Peyer's patch (tissue), 4 donors: Measurements from ENCODE around the gene NTN4. TPM values are rescaled to one million over a fixed set of nuclear protein-coding genes. Genes with fewer than 3 reads are reported as not detected.

Experiments
- DNase-seq, 3 donors: peaks; one replicate each; pipeline ENCODE4 v3.0.0-alpha.2; 2017 to 2019
- H3K27ac ChIP-seq, 4 donors: fragments of 200-600 bp; sonication (generic); one replicate each; pipeline ENCODE4 v1.5.1; 2016 to 2019
- H3K27me3 ChIP-seq, 2 donors: fragments of 200-600 bp; sonication (generic); one replicate each; pipeline ENCODE4 v1.5.1; 2019
- H3K36me3 ChIP-seq, 3 donors: fragments of 200-600 bp; sonication (generic); one replicate each; pipeline ENCODE4 v1.5.1; 2016 to 2019
- H3K4me1 ChIP-seq, 4 donors: fragments of 200-600 bp; sonication (generic); one replicate each; pipeline ENCODE4 v1.5.1; 2016 to 2019
- H3K4me3 ChIP-seq, 4 donors: fragments of 200-600 bp; sonication (generic); 1 replicate in 3 of 4; 2 replicates in 1 of 4; pipeline ENCODE4 v1.5.1; 2016 to 2019; ENCODE audit warnings: mild to moderate bottlenecking in 1 of 4
- H3K9me3 ChIP-seq, 4 donors: fragments of 200-600 bp; sonication (generic); one replicate each; pipeline ENCODE4 v1.5.1; 2016 to 2019; ENCODE audit warnings: mild to moderate bottlenecking in 1 of 4
- POLR2A ChIP-seq, 2 donors: fragments of 450-650 bp; IDR thresholded peaks; one replicate each; pipeline ENCODE4 v1.5.1; 2017; ENCODE audit warnings: antibody characterized with exemption in 2 of 2, mild to moderate bottlenecking in 2 of 2, moderate library complexity in 2 of 2
- small RNA-seq, 2 donors: library from RNA; depleted of rRNA; stranded (forward); fragments of <200 nt; gene quantifications; one replicate each; pipeline ENCODE3, GENCODE V24; 2016
- total RNA-seq, 4 donors: library from RNA; depleted of rRNA; stranded (reverse); fragments of >200 nt; gene quantifications; one replicate each; pipeline ENCODE4 v1.1.0, GENCODE V29; 2016
- TF ChIP-seq, protein P1 (sequence below), 6 experiments: fragments of 450-650 bp in 4 of 6; fragments of 200-600 bp in 2 of 6; sonication (generic) in 1 of 6; IDR thresholded peaks; one replicate each; pipeline ENCODE4 v1.5.1; 2017 to 2019; ENCODE audit warnings: antibody characterized with exemption in 6 of 6, mild to moderate bottlenecking in 3 of 6, moderate library complexity in 1 of 6

NTN4 gene
- total RNA-seq, 4 donors from 2014 or later, result 12.3 to 20.6 (median 16.6) TPM

DNA sequence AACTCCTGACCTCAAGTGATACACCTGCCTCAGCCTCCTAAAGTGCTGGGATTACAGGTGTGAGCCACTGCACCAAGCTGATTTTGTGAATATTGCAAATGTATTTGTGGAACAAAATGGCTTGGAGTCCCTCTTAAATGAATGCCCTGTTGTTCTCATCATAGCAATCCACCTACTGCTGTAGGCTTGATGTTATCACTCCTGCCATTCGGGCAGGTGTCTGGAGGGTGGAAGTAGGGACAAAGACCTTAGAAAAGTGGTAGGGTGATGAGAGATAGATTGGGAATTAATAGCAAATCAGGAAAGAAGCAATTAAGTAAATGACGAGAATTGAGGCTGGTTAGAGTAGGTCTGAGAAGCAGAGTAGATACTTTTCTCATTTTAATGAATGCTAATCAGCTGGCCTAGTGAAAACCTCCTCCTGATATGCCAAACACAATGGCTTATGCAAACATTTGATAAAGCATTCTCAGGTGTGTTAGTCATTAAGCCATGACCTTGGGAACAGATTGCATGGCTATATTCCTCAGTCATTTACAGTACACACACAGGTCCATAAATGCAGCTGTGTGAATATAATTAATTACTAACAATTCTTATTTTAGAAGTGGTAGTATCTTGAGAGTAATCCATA is 178.8 kb downstream of the NTN4 start:
- H3K27me3 ChIP-seq, result no peaks in the 10 kb centered on the region
- no peaks in the 10 kb centered on the region for H3K9me3 ChIP-seq
- peak overlapping the region in 1 of 4 donors; percentile 45 for H3K27ac ChIP-seq

DNA sequence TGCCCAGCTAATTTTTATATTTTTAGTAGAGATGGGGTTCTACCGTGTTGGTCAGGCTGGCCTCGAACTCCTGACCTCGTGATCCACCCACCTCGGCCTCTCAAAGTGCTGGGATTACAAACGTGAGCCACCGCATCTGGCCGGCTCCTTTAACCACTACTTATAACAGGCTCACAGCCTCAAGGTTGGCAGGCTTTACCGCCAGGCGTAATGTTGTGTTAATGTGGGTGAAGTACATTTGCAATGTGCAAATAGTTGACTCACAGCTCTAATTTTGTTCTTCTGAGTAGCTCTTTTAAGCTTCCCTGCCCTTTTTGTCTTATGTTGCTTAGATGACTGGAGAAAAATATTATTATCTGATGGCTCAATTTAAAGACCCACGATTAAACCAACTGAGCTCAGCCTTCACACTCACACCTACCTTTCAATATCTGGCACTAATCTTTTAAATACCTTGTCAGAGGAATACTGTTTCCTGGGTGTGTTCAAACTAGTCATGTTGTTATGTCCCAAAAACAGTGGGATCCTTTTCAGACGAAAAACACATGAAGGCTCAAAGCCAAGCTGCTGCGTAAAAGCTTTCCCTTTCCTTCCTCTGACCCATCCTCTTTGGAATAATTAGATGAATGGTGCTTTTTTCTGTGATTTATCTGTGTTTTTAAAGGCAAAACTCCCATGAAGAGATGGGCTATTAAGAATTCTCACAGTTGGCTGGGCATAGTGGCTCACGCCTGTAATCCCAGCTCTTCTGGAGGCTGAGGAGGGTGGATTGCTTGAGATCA is 182.1 kb downstream of the NTN4 start:
- TF ChIP-seq POLR2A (IDR thresholded peaks at IDR 0.05), result no peak
- TF ChIP-seq, protein P1, sequence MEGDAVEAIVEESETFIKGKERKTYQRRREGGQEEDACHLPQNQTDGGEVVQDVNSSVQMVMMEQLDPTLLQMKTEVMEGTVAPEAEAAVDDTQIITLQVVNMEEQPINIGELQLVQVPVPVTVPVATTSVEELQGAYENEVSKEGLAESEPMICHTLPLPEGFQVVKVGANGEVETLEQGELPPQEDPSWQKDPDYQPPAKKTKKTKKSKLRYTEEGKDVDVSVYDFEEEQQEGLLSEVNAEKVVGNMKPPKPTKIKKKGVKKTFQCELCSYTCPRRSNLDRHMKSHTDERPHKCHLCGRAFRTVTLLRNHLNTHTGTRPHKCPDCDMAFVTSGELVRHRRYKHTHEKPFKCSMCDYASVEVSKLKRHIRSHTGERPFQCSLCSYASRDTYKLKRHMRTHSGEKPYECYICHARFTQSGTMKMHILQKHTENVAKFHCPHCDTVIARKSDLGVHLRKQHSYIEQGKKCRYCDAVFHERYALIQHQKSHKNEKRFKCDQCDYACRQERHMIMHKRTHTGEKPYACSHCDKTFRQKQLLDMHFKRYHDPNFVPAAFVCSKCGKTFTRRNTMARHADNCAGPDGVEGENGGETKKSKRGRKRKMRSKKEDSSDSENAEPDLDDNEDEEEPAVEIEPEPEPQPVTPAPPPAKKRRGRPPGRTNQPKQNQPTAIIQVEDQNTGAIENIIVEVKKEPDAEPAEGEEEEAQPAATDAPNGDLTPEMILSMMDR (IDR thresholded peaks at IDR 0.05), result no peak
- Histone ChIP-seq H3K4me1 (no peaks in the 10 kb centered on the region), H3K27ac (peak overlapping the region in 1 of 4 donors; percentile 35), H3K27me3 (no peaks in the 10 kb centered on the region), H3K9me3 (no peaks in the 10 kb centered on the region), H3K4me3 (no peak overlapping the region), H3K36me3 (no peaks in the 10 kb centered on the region)
- peak in 1 of 3 donors; percentile 51 for DNase-seq

More for the DNA sequence above, 178.8 kb downstream of the NTN4 start:
- H3K36me3 ChIP-seq, result no peaks in the 10 kb centered on the region
- DNase-seq, result no peak
- H3K4me3 ChIP-seq, result no peak overlapping the region
- TF ChIP-seq, protein P1 (IDR thresholded peaks at IDR 0.05), result no peak
- no peak for TF ChIP-seq POLR2A (IDR thresholded peaks at IDR 0.05)
- H3K4me1 ChIP-seq, result no peaks in the 10 kb centered on the region

Small RNAs within 50 kb of the gene (small RNA-seq; reads per million reads assigned to genes)
- gene RF00019 (0 reads per million in 2 donors), gene RNU6-247P (0 reads per million in 2 donors)

Other genes starting within 250 kb of the NTN4 start
- gene USP44, start 239.3 kb downstream of the NTN4 start, total RNA-seq, result 1 to 10 TPM in 2 of 4 donors, not detected in 2; 1.2 to 2.9 TPM
- 10 to 100 TPM in 1 of 4 donors, 1 to 10 TPM in 3; 2.8 to 11.6 (median 4.5) TPM for gene SNRPF, start 68.2 kb upstream of the NTN4 start, total RNA-seq
- not detected for gene CCDC38, start 151.8 kb upstream of the NTN4 start, total RNA-seq
- 1 to 10 TPM in 3 of 4 donors, not detected in 1; 1.7 to 3.5 (median 2.5) TPM for gene AMDHD1, start 152.6 kb upstream of the NTN4 start, total RNA-seq
- 1 to 10 TPM in 3 of 4 donors, not detected in 1; 4.0 to 8.1 (median 4.3) TPM for gene HAL, start 205.6 kb upstream of the NTN4 start, total RNA-seq
- gene LTA4H, start 244.8 kb upstream of the NTN4 start, total RNA-seq, result 10 to 100 TPM; 59.6 to 80.7 (median 76.4) TPM